Liver (tissue), 3 donors: Measurements from ENCODE around the gene TMC1.

Experiments used
- CTCF ChIP-seq: fragments of 150-350 bp; IDR thresholded peaks from 2 replicates; pipeline ENCODE4 v1.5.1; 2017; ENCODE audit warnings: improper control_type of control experiment, low read depth, low read length; ENCODE audit not compliant: missing input control
- RXRA ChIP-seq, 2 donors: IDR thresholded peaks; 2 replicates each; pipeline ENCODE4 v1.6.1; 2017 to 2018; ENCODE audit warnings: antibody characterized with exemption in 2 of 2, mild to moderate bottlenecking in 1 of 2
- TAF1 ChIP-seq: conservative IDR thresholded peaks from 2 replicates; pipeline ENCODE4 v1.6.1; 2016; ENCODE audit warnings: antibody characterized with exemption, mild to moderate bottlenecking
- YY1 ChIP-seq: IDR thresholded peaks from 2 replicates; pipeline ENCODE4 v1.6.1; 2016; ENCODE audit warnings: antibody characterized with exemption, mild to moderate bottlenecking
- donor health status: healthy.
- donor health status: healthy.

- TF ChIP-seq YY1 (no peak), CTCF (no peak), RXRA (IDR thresholded peaks at IDR 0.05) (no peak), TAF1 (no peak)
Observed at GRCh38 chr9:72581694-72582093, 60.3 kb downstream of the TMC1 start.
